ENCODE measurements around the gene RAP2B. TPM values are rescaled to one million over a fixed set of nuclear protein-coding genes. Genes with fewer than 3 reads are reported as not detected.

Gene RAP2B
- total RNA-seq = 22.3 and 22.5 TPM in 2 replicates

GRCh38 chr3:153161714-153162512, at the start of gene RAP2B:
TSS of gene RAP2B (plus strand) at chr3:153162226. CDS start at chr3:153162694, 468 bp downstream.

